ENCODE measurements around the gene GUCA1C. TPM values are rescaled to one million over a fixed set of nuclear protein-coding genes. Genes with fewer than 3 reads are reported as not detected.

Gene GUCA1C
- total RNA-seq, 1 experiment from 2014 or later = not detected

DNA sequence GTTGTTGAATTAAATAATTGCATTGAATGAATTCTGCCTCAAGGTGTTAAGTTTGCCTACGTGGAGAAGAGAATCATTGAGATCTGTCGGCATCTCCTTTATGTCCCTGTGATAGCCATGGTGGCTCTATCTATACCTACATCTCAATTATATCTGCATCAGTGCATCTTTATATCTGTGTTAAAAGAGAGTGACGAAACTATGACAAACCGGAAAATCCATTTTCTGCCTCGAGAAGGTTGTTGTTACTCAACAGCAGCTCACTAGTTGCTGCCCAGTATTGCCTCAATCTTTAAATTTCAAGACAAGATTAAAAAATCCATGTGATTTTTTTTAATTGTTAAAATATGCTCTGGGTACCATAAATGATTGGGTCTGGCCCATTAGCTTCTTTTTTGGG lies 58.7 kb downstream of the GUCA1C start:
- no peak for DNase-seq (ENCODE audit: low read depth, low spot score)
- Histone ChIP-seq H3K36me3 (ENCODE audit: control insufficient read depth, insufficient read depth, low read length) (no peaks in the 10 kb centered on the region; the same call in 1 of the 2 replicates), H3K27me3 (ENCODE audit: control insufficient read depth, insufficient read depth, low read length) (no peaks in the 10 kb centered on the region; the same call in 1 of the 2 replicates), H3K9me3 (ENCODE audit: control insufficient read depth, insufficient read depth, low read depth, low read length) (no peaks in the 10 kb centered on the region), H3K4me3 (ENCODE audit: low read depth in 2 of 2, low read length in 2 of 2) (no peak overlapping the region), H3K4me1 (ENCODE audit: control insufficient read depth, insufficient read depth, low read length) (no peaks in the 10 kb centered on the region), H3K27ac (ENCODE audit: low read length) (no peak overlapping the region)
- in situ Hi-C loops (cut with HindIII; ENCODE audit: low pct_unique_long_range_greater_than_20kb, low sequenced_read_pairs) = no loop called here
- ChIA-PET CTCF (no interaction called here), POLR2A (no interaction called here)
- intact Hi-C loops (cut with micrococcal nuclease; ENCODE audit: unreplicated experiment) = no loop called here
- no TSS peak for BruUV-seq (replicated peaks)
- TF ChIP-seq, protein P1, sequence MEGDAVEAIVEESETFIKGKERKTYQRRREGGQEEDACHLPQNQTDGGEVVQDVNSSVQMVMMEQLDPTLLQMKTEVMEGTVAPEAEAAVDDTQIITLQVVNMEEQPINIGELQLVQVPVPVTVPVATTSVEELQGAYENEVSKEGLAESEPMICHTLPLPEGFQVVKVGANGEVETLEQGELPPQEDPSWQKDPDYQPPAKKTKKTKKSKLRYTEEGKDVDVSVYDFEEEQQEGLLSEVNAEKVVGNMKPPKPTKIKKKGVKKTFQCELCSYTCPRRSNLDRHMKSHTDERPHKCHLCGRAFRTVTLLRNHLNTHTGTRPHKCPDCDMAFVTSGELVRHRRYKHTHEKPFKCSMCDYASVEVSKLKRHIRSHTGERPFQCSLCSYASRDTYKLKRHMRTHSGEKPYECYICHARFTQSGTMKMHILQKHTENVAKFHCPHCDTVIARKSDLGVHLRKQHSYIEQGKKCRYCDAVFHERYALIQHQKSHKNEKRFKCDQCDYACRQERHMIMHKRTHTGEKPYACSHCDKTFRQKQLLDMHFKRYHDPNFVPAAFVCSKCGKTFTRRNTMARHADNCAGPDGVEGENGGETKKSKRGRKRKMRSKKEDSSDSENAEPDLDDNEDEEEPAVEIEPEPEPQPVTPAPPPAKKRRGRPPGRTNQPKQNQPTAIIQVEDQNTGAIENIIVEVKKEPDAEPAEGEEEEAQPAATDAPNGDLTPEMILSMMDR (IDR thresholded peaks at IDR 0.05) = no peak
- TF ChIP-seq POLR2AphosphoS5 (IDR thresholded peaks at IDR 0.05; ENCODE audit: low read depth, low read length) = no peak
- TF ChIP-seq, protein P2, sequence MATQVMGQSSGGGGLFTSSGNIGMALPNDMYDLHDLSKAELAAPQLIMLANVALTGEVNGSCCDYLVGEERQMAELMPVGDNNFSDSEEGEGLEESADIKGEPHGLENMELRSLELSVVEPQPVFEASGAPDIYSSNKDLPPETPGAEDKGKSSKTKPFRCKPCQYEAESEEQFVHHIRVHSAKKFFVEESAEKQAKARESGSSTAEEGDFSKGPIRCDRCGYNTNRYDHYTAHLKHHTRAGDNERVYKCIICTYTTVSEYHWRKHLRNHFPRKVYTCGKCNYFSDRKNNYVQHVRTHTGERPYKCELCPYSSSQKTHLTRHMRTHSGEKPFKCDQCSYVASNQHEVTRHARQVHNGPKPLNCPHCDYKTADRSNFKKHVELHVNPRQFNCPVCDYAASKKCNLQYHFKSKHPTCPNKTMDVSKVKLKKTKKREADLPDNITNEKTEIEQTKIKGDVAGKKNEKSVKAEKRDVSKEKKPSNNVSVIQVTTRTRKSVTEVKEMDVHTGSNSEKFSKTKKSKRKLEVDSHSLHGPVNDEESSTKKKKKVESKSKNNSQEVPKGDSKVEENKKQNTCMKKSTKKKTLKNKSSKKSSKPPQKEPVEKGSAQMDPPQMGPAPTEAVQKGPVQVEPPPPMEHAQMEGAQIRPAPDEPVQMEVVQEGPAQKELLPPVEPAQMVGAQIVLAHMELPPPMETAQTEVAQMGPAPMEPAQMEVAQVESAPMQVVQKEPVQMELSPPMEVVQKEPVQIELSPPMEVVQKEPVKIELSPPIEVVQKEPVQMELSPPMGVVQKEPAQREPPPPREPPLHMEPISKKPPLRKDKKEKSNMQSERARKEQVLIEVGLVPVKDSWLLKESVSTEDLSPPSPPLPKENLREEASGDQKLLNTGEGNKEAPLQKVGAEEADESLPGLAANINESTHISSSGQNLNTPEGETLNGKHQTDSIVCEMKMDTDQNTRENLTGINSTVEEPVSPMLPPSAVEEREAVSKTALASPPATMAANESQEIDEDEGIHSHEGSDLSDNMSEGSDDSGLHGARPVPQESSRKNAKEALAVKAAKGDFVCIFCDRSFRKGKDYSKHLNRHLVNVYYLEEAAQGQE (IDR thresholded peaks at IDR 0.05; ENCODE audit: insufficient read depth in 1 of 2, low read depth in 2 of 2, low read length in 1 of 2) = no peak
- TF ChIP-seq TCF7L2 (IDR thresholded peaks at IDR 0.05; ENCODE audit: low read depth, low read length) = no peak
- no peak for TF ChIP-seq SIN3A (IDR thresholded peaks at IDR 0.05; ENCODE audit: borderline replicate concordance, insufficient read depth, low read depth, low read length)
- ATAC-seq = no peak

DNA sequence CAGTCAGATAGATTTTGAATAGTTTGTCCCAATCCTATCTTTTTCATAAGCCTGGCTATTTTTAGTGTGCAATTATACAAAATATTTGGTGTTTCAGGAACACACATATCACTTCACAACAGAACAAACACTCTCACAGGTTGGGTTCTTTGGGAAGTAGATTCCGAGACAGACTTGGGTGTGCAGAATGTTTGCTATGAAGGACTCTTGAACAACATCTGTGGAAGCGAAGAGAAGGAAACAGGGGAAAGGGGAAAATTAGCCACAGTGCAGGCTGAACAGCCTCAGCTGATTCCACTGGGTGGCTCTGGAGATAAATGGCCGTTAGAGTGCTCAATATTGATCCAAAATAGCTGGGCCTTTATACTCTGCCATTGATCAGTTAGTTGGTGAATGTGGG lies 61.8 kb downstream of the GUCA1C start:
- ChIA-PET POLR2A (no interaction called here), CTCF (no interaction called here)
- no TSS peak for BruUV-seq (replicated peaks)
- intact Hi-C loops (cut with micrococcal nuclease; ENCODE audit: unreplicated experiment) (no loop called here), in situ Hi-C loops (cut with HindIII; ENCODE audit: low pct_unique_long_range_greater_than_20kb, low sequenced_read_pairs) (no loop called here)
- Histone ChIP-seq H3K9me3 (ENCODE audit: control insufficient read depth, insufficient read depth, low read depth, low read length) (no peaks in the 10 kb centered on the region), H3K4me3 (ENCODE audit: low read depth in 2 of 2, low read length in 2 of 2) (no peak overlapping the region), H3K27ac (ENCODE audit: low read length) (no peak overlapping the region), H3K27me3 (ENCODE audit: control insufficient read depth, insufficient read depth, low read length) (no peaks in the 10 kb centered on the region), H3K36me3 (ENCODE audit: control insufficient read depth, insufficient read depth, low read length) (no peaks in the 10 kb centered on the region; the same call in 1 of the 2 replicates), H3K4me1 (ENCODE audit: control insufficient read depth, insufficient read depth, low read length) (no peaks in the 10 kb centered on the region)
- ATAC-seq = no peak
- DNase-seq (ENCODE audit: low read depth, low spot score) = no peak
- TF ChIP-seq POLR2AphosphoS5 (IDR thresholded peaks at IDR 0.05; ENCODE audit: low read depth, low read length) (no peak), TCF7L2 (IDR thresholded peaks at IDR 0.05; ENCODE audit: low read depth, low read length) (no peak), SIN3A (IDR thresholded peaks at IDR 0.05; ENCODE audit: borderline replicate concordance, insufficient read depth, low read depth, low read length) (no peak)
- TF ChIP-seq, protein P2 (IDR thresholded peaks at IDR 0.05; ENCODE audit: insufficient read depth in 1 of 2, low read depth in 2 of 2, low read length in 1 of 2) = no peak
- TF ChIP-seq, protein P1 (IDR thresholded peaks at IDR 0.05) = no peak

Data from Panc1 (cell line).